ENCODE measurements around the gene TEX38. TPM values are rescaled to one million over a fixed set of nuclear protein-coding genes. Genes with fewer than 3 reads are reported as not detected.
A peak's percentile ranks its signal among the peaks of the same experiment; 100 is the strongest.
"Not testable (repeated sequence)": the region's sequence is repeated elsewhere in the genome, so short reads cannot be mapped to it uniquely, and the experiment has no call there.

Gene TEX38
- total and polyA plus RNA-seq, 12 donors = 0.11 to 0.54 (median 0.30) TPM; not detected in 8

DNA sequence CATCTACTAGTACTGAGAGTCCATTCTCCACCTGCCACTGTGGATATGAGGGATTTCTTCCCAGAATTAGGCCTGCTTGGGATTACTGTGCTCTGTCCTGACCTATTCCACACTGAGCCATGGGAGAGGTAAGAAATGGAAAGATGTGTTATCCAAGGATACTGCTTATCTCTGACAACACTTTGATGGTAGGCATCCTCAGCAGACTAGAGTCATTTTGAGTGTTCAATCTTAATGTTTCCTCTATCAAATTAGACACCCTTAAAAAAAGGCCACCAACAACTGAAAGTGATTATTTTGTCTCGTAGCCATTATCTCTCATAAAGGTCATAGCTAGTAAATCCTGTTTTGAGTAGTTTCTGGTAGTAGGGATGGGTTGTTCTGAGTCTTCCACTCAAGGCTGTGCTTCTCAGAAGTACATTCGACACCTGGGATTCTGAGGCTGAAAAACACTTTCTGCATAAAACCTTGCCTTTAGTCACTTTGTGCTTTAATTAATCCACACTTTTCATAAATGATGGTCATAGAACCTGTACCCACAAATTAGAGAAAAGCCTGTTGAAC is 12.3 kb upstream of the TEX38 start:
- Histone ChIP-seq H3K4me1 (replicated peaks in 1 of 2) (no peaks in the 10 kb centered on the region), H3K27me3 (no peaks in the 10 kb centered on the region), H3K9me3 (replicated peaks in 1 of 3) (no peaks in the 10 kb centered on the region), H3K4me3 (no peak overlapping the region), H3K36me3 (replicated peaks in 1 of 2) (peaks cover 0 to 52% of the 10 kb centered on the region in 2 donors), H3K27ac (no peak overlapping the region)
- 74 to 83% (median 80%) methylated on average over 2 of the region's 2 CpGs for WGBS, 4 donors
- intact Hi-C loops (cut with DNase I) = no loop called here
- no peak for TF ChIP-seq POLR2A (IDR thresholded peaks at IDR 0.05)
- TF ChIP-seq, protein P1, sequence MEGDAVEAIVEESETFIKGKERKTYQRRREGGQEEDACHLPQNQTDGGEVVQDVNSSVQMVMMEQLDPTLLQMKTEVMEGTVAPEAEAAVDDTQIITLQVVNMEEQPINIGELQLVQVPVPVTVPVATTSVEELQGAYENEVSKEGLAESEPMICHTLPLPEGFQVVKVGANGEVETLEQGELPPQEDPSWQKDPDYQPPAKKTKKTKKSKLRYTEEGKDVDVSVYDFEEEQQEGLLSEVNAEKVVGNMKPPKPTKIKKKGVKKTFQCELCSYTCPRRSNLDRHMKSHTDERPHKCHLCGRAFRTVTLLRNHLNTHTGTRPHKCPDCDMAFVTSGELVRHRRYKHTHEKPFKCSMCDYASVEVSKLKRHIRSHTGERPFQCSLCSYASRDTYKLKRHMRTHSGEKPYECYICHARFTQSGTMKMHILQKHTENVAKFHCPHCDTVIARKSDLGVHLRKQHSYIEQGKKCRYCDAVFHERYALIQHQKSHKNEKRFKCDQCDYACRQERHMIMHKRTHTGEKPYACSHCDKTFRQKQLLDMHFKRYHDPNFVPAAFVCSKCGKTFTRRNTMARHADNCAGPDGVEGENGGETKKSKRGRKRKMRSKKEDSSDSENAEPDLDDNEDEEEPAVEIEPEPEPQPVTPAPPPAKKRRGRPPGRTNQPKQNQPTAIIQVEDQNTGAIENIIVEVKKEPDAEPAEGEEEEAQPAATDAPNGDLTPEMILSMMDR (IDR thresholded peaks at IDR 0.05) = no peak
- no peak for DNase-seq

DNA sequence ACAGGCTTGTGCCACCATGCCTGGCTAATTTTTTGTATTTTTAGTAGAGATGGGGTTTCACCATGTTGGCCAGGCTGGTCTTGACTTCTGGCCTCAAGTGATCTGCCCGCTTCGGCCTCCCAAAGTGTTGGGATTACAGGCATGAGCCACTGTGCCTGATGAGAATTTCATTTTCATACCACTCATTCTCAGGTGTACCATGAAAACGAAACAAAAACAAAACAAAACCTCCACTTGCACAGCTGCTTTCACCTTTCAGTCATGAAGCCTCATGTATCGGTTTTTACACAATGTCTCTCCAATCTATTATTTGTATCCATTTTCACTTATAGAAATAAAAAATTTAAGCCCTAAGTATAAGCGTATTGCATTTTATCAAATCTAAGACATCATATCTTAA is 11.5 kb upstream of the TEX38 start:
- DNase-seq; intact Hi-C loops (cut with DNase I): not testable (repeated sequence)
- 95 to 98% (median 96%) methylated on average over 5 of the region's 5 CpGs for WGBS, 4 donors

GRCh38 chr1:46662919-46663318 is 8.7 kb upstream of the TEX38 start:
- 86 to 98% (median 91%) methylated on average over 4 of the region's 5 CpGs for WGBS, 4 donors
- H3K9me3 ChIP-seq (replicated peaks in 1 of 3); DNase-seq; intact Hi-C loops (cut with DNase I); H3K27me3 ChIP-seq; H3K27ac ChIP-seq; H3K4me3 ChIP-seq: not testable (repeated sequence)
- Histone ChIP-seq H3K36me3 (replicated peaks in 1 of 2) (peaks cover 0 to 32% of the 10 kb centered on the region in 2 donors), H3K4me1 (replicated peaks in 1 of 2) (peaks cover 8 to 10% of the 10 kb centered on the region in 2 donors)

More for the DNA sequence above, 11.5 kb upstream of the TEX38 start:
- H3K36me3 ChIP-seq (replicated peaks in 1 of 2) = peaks cover 0 to 55% of the 10 kb centered on the region in 2 donors
- H3K4me3 ChIP-seq; H3K4me1 ChIP-seq (replicated peaks in 1 of 2); H3K27ac ChIP-seq; H3K9me3 ChIP-seq (replicated peaks in 1 of 3); H3K27me3 ChIP-seq: not testable (repeated sequence)

DNA sequence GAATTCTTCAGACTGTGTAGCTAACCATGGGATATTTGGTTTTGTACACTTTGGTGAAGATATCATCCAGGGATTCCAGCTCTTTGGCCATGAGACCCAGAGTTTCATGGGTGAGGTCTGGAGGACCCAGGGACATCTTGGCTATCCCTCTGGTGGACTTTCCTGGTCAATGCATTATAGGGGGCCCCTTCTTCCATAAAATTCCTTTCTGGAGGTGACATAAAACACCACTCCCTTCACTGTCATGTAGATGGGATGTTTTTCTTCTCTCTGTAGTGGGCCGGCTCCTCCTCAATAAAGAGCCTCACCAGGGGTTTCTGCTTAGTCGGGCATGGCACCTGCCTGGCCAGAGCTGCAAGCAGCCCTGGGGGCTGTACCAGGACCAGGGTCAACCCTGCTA is 5.7 kb upstream of the TEX38 start:
- H3K27me3 ChIP-seq = no peaks in the 10 kb centered on the region
- peaks cover 0 to 20% of the 10 kb centered on the region in 2 donors for H3K36me3 ChIP-seq (replicated peaks in 1 of 2)
- intact Hi-C loops (cut with DNase I) = no loop called here
- H3K4me3 ChIP-seq = no peak overlapping the region
- no peaks in the 10 kb centered on the region for H3K9me3 ChIP-seq (replicated peaks in 1 of 3)
- TF ChIP-seq, protein P1 (IDR thresholded peaks at IDR 0.05) = no peak
- no peak for TF ChIP-seq POLR2A (IDR thresholded peaks at IDR 0.05)
- H3K4me1 ChIP-seq (replicated peaks in 1 of 2) = peaks cover 8 to 10% of the 10 kb centered on the region in 2 donors
- no peak overlapping the region for H3K27ac ChIP-seq
- DNase-seq = no peak
- WGBS, 4 donors = 83 to 88% (median 85%) methylated on average over 2 of the region's 2 CpGs

GRCh38 chr1:46667782-46668760 is 3.6 kb upstream of the TEX38 start, which contains the start of gene ATPAF1:
ATPAF1 (minus strand) TSS chr1:46668364; CDS start chr1:46668322, 42 bp downstream.
- 0 to 4% (median 1%) methylated on average over 10 to 96 of the region's 96 CpGs for WGBS, 4 donors
- Histone ChIP-seq H3K27me3 (no peaks in the 10 kb centered on the region), H3K9me3 (replicated peaks in 1 of 3) (no peaks in the 10 kb centered on the region), H3K4me1 (replicated peaks in 1 of 2) (peaks cover 8 to 10% of the 10 kb centered on the region in 2 donors), H3K27ac (peak within 1 kb of the TSS in 4 of 5 donors; percentile 58 to 92 (median 74)), H3K36me3 (replicated peaks in 1 of 2) (peaks cover 0 to 20% of the 10 kb centered on the region in 2 donors), H3K4me3 (peak within 1 kb of the TSS; percentile 52 to 96 (median 78))
- DNase-seq = peak; percentile 70 to 87 (median 79)
- intact Hi-C loops (cut with DNase I) = no loop called here
- TF ChIP-seq POLR2A (IDR thresholded peaks at IDR 0.05) = peak; percentile 44 to 57
- TF ChIP-seq, protein P1 (IDR thresholded peaks at IDR 0.05) = peak in 1 of 6 experiments; percentile 5
